Caco-2 (cell line): ENCODE data around the gene CETP. TPM values are rescaled to one million over a fixed set of nuclear protein-coding genes. Genes with fewer than 3 reads are reported as not detected.

ENCODE experiments used
- BruUV-seq: library from RNA; stranded (reverse); fragments of 400-500 nt; replicated peaks from 2 replicates; lab custom pipeline; 2021; lab: Mats Ljungman, UMichigan
- CTCF ChIA-PET: fragments of 300-600 bp; sonication (Branson Sonifier 250); formaldehyde crosslinking; loops from one replicate; lab custom pipeline; 2022; ENCODE audit warnings: antibody characterized with exemption; lab: Charles Lee
- POLR2A ChIA-PET: fragments of 300-600 bp; sonication (Branson Sonifier 250); formaldehyde crosslinking; loops from one replicate; lab custom pipeline; 2022; ENCODE audit warnings: antibody characterized with exemption; lab: Charles Lee
- DNase-seq, 2 experiments: peaks; one replicate each; pipeline versions ENCODE4 v3.0.0 to v3.0.0-alpha.2; 2020 to 2022
- H3K27me3 ChIP-seq: replicated peaks from 2 replicates; pipeline ENCODE4 v1.6.0; 2011; ENCODE audit warnings: low read length; ENCODE audit not compliant: control insufficient read depth, insufficient read depth
- H3K36me3 ChIP-seq: 2 replicates; pipeline ENCODE4 v1.5.1; 2011; ENCODE audit warnings: low read length; ENCODE audit not compliant: control insufficient read depth, insufficient read depth
- H3K4me1 ChIP-seq: fragments of 250-450 bp; sonication (Bioruptor Pico); 2 replicates; pipeline ENCODE4 v1.5.1; 2020; ENCODE audit warnings: mild to moderate bottlenecking
- H3K4me3 ChIP-seq: 2 replicates; pipeline ENCODE4 v1.5.1; 2011; ENCODE audit warnings: low read depth, mild to moderate bottlenecking, control low read depth, low read length
- H3K9me3 ChIP-seq: fragments of 250-450 bp; sonication (Bioruptor Pico); 2 replicates; pipeline ENCODE4 v1.5.1; 2020; ENCODE audit warnings: mild to moderate bottlenecking, moderate library complexity
- H3K27ac Mint-ChIP-seq: one replicate; pipeline ENCODE4 v1.8.0; 2022; ENCODE audit warnings: mixed read lengths; ENCODE audit not compliant: unreplicated experiment
- H3K27me3 Mint-ChIP-seq: one replicate; pipeline ENCODE4 v1.8.0; 2022; ENCODE audit warnings: mixed read lengths; ENCODE audit not compliant: insufficient read depth, unreplicated experiment
- H3K36me3 Mint-ChIP-seq: one replicate; pipeline ENCODE4 v1.8.0; 2022; ENCODE audit warnings: mild to moderate bottlenecking, mixed read lengths; ENCODE audit not compliant: insufficient read depth, unreplicated experiment
- H3K4me1 Mint-ChIP-seq: one replicate; pipeline ENCODE4 v1.8.0; 2022; ENCODE audit warnings: low read depth, mixed read lengths; ENCODE audit not compliant: unreplicated experiment
- H3K4me3 Mint-ChIP-seq: one replicate; pipeline ENCODE4 v1.8.0; 2022; ENCODE audit warnings: mild to moderate bottlenecking, moderate library complexity, mixed read lengths; ENCODE audit not compliant: unreplicated experiment
- H3K9me3 Mint-ChIP-seq: one replicate; pipeline ENCODE4 v1.8.0; 2022; ENCODE audit warnings: mixed read lengths; ENCODE audit not compliant: unreplicated experiment
- intact Hi-C: fragments of 100-400 bp; cut with micrococcal nuclease; formaldehyde crosslinking; loops from one replicate; pipeline ENCODE4 v1.10.0; 2022; ENCODE audit not compliant: unreplicated experiment
- total RNA-seq: library from RNA; stranded (reverse); gene quantifications from 2 replicates; pipeline ENCODE4 v1.2.3, GENCODE V29; 2022
- TF ChIP-seq, protein P1 (sequence below), 2 experiments: fragments of 200-600 bp in 1 of 2; IDR thresholded peaks; 1 replicate in 1 of 2; 2 replicates in 1 of 2; pipeline versions ENCODE4 v1.5.1 to v1.8.0; 2011 to 2022; ENCODE audit warnings: antibody characterized with exemption in 1 of 2, control low read depth in 1 of 2, inconsistent platforms in 1 of 2, low read depth in 1 of 2, low read length in 1 of 2, mild to moderate bottlenecking in 1 of 2, moderate library complexity in 1 of 2; ENCODE audit not compliant: insufficient read depth in 1 of 2, severe bottlenecking in 1 of 2, unreplicated experiment in 1 of 2

Gene CETP
- total RNA-seq, 1 experiment from 2014 or later = not detected

DNA sequence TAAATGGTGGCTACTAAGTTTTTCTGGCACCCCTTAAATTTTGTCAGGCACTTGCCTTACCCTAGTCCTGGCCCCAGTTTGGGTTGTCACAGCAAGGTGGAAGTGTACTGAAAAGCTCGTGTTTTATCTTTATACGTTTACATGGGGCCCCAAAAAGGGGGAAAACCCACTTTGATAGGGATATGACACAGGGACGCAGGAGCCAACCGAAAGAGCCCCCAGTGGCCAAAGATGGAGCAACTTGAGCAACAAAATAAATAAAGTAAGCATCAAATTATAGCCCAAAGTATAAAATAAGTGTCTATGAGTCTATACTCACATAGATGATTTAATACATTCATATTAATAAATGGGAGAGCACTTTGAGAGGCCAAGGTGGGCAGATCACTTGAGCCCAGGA, 5.0 kb upstream of the CETP start:
- DNase-seq = no peak
- no peaks in the 10 kb centered on the region for H3K27me3 Mint-ChIP-seq
- ChIA-PET CTCF (no interaction called here), POLR2A (no interaction called here)
- no peaks in the 10 kb centered on the region for H3K36me3 Mint-ChIP-seq
- no peak overlapping the region for H3K27ac Mint-ChIP-seq
- H3K9me3 ChIP-seq = no peaks in the 10 kb centered on the region
- intact Hi-C loops = loop anchor here (10.0 kb wide), 1 partner anchor 222 kb away; the partner anchor contains the start of gene NUP93
- H3K27me3 ChIP-seq = no peaks in the 10 kb centered on the region
- H3K4me1 ChIP-seq = no peaks in the 10 kb centered on the region
- H3K4me3 ChIP-seq = no peak overlapping the region
- H3K4me1 Mint-ChIP-seq = no peaks in the 10 kb centered on the region
- BruUV-seq = no TSS peak
- H3K36me3 ChIP-seq = no peaks in the 10 kb centered on the region
- no peaks in the 10 kb centered on the region for H3K9me3 Mint-ChIP-seq
- TF ChIP-seq, protein P1, sequence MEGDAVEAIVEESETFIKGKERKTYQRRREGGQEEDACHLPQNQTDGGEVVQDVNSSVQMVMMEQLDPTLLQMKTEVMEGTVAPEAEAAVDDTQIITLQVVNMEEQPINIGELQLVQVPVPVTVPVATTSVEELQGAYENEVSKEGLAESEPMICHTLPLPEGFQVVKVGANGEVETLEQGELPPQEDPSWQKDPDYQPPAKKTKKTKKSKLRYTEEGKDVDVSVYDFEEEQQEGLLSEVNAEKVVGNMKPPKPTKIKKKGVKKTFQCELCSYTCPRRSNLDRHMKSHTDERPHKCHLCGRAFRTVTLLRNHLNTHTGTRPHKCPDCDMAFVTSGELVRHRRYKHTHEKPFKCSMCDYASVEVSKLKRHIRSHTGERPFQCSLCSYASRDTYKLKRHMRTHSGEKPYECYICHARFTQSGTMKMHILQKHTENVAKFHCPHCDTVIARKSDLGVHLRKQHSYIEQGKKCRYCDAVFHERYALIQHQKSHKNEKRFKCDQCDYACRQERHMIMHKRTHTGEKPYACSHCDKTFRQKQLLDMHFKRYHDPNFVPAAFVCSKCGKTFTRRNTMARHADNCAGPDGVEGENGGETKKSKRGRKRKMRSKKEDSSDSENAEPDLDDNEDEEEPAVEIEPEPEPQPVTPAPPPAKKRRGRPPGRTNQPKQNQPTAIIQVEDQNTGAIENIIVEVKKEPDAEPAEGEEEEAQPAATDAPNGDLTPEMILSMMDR (IDR thresholded peaks at IDR 0.05; ENCODE audit: insufficient read depth in 1 of 2, low read depth in 1 of 2, low read length in 1 of 2, severe bottlenecking in 1 of 2, unreplicated experiment in 1 of 2) = no peak
- H3K4me3 Mint-ChIP-seq = no peak overlapping the region

DNA sequence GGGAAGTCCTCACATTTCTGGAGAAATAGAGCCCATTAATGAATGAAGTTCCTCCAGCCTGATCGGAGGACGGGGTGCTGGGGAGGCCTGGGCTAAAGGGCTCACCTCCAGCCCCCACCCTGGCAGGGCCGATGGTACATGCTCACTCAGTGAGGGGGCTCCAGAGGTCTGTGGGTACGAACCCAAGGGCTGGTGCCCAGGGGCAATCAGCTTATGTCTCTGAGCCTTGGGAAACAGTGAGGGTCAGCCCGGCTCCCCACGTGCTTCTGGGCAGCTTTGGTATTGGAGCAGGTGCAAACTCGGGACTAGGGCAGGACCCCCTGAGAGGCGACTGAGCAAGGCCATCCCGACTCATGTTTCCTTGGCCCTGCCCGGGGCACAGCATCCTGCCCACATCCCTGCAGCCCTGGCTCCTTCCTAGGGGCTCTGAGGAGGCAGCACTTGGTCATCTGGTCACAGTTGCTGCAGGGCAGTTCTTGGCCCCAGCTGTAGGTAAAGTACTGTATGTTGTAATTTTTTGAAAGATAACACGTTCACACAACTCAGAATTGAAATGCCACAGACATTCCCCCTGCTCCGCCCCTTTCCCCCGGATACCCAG, 969 bp upstream of the CETP start:
- no peaks in the 10 kb centered on the region for H3K27me3 Mint-ChIP-seq
- TF ChIP-seq, protein P1 (IDR thresholded peaks at IDR 0.05; ENCODE audit: insufficient read depth in 1 of 2, low read depth in 1 of 2, low read length in 1 of 2, severe bottlenecking in 1 of 2, unreplicated experiment in 1 of 2) = no peak
- H3K27me3 ChIP-seq = no peaks in the 10 kb centered on the region
- ChIA-PET CTCF (no interaction called here), POLR2A (interaction anchor here (0.8 kb wide), 1 partner anchor 29 kb away, joined by 3 read pairs; no protein-coding TSS in a partner anchor)
- DNase-seq = no peak
- no peak overlapping the region for H3K27ac Mint-ChIP-seq
- no peaks in the 10 kb centered on the region for H3K9me3 ChIP-seq
- H3K36me3 Mint-ChIP-seq = no peaks in the 10 kb centered on the region
- H3K4me1 ChIP-seq = 0 out of 2 replicates have a peak, but pooled peaks cover 3% of the 10 kb centered on the region
- no peak overlapping the region for H3K4me3 ChIP-seq
- H3K36me3 ChIP-seq = no peaks in the 10 kb centered on the region
- no TSS peak for BruUV-seq
- no peaks in the 10 kb centered on the region for H3K9me3 Mint-ChIP-seq
- intact Hi-C loops = loop anchor here (5.0 kb wide), 1 partner anchor 207 kb away; no protein-coding TSS in a partner anchor
- no peak overlapping the region for H3K4me3 Mint-ChIP-seq
- H3K4me1 Mint-ChIP-seq = peaks cover 7% of the 10 kb centered on the region

DNA sequence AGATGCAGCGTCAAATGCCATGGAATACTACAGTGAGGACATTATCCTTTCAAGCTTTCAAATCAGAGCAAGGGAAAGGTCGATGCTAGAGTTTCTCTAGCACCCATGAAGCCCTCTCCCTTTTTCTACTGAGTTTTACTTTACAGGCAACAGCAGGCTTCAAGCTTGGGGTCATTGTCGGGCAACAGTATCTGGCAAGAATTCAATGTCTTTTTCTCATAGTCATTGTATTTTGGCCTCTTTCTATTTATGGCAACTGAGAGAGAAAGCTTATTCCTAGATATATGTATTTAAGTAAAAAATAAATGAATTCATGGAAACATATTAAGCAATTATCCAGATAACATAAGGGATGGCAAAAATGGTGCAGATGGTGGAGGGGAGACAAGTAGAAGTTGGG, 364 bp upstream of the CETP start:
- intact Hi-C loops = loop anchor here (5.0 kb wide), 1 partner anchor 206 kb away; no protein-coding TSS in a partner anchor
- Mint-ChIP-seq H3K4me1 (peaks cover 11% of the 10 kb centered on the region), H3K4me3 (no peak overlapping the region), H3K27me3 (no peaks in the 10 kb centered on the region), H3K9me3 (no peaks in the 10 kb centered on the region), H3K36me3 (no peaks in the 10 kb centered on the region), H3K27ac (no peak overlapping the region)
- Histone ChIP-seq H3K9me3 (no peaks in the 10 kb centered on the region), H3K36me3 (no peaks in the 10 kb centered on the region), H3K4me1 (0 out of 2 replicates have a peak, but pooled peaks cover 3% of the 10 kb centered on the region), H3K4me3 (no peak overlapping the region), H3K27me3 (no peaks in the 10 kb centered on the region)
- TF ChIP-seq, protein P1 (IDR thresholded peaks at IDR 0.05; ENCODE audit: insufficient read depth in 1 of 2, low read depth in 1 of 2, low read length in 1 of 2, severe bottlenecking in 1 of 2, unreplicated experiment in 1 of 2) = no peak
- ChIA-PET CTCF (no interaction called here), POLR2A (no interaction called here)
- no peak for DNase-seq
- BruUV-seq = no TSS peak
